Right renal cortex interstitium (tissue), 3 donors: ENCODE data around the gene CCM2L. TPM values are rescaled to one million over a fixed set of nuclear protein-coding genes. Genes with fewer than 3 reads are reported as not detected.

ENCODE experiments used
- polyA plus RNA-seq, 3 donors: library from polyadenylated mRNA; unstranded; fragments of 120-200 nt; gene quantifications; one replicate each; pipeline ENCODE4 v1.2.1, GENCODE V29; 2013; ENCODE audit not compliant: insufficient read length in 3 of 3

CCM2L gene
- polyA plus RNA-seq, 3 donors, result 6.3 to 6.4 (median 6.3) TPM

Other genes with a start within 250 kb of the CCM2L start
- gene MYLK2, start 191.1 kb upstream of the CCM2L start, polyA plus RNA-seq, result under 1 TPM; 0.57 to 0.79 (median 0.62) TPM
- 1 to 10 TPM; 3.5 to 6.5 (median 5.3) TPM for gene FOXS1, start 164.8 kb upstream of the CCM2L start, polyA plus RNA-seq
- gene DUSP15, start 139.9 kb upstream of the CCM2L start, polyA plus RNA-seq, result 10 to 100 TPM; 15.3 to 18.8 (median 16.4) TPM
- gene TTLL9, start 139.8 kb upstream of the CCM2L start, polyA plus RNA-seq, result 1 to 10 TPM; 2.7 to 3.3 (median 2.9) TPM
- gene PDRG1, start 58.4 kb upstream of the CCM2L start, polyA plus RNA-seq, result 10 to 100 TPM; 19.8 to 22.1 (median 20.4) TPM
- gene XKR7, start 42.3 kb upstream of the CCM2L start, polyA plus RNA-seq, result under 1 TPM; 0.24 to 0.33 (median 0.26) TPM
- gene HCK, start 41.8 kb downstream of the CCM2L start, polyA plus RNA-seq, result 1 to 10 TPM; 2.2 to 3.3 (median 2.6) TPM
- 10 to 100 TPM; 65.3 to 68.8 (median 68.7) TPM for gene TM9SF4, start 99.3 kb downstream of the CCM2L start, polyA plus RNA-seq
- 10 to 100 TPM; 19.2 to 21.5 (median 19.4) TPM for gene PLAGL2, start 197.3 kb downstream of the CCM2L start, polyA plus RNA-seq
- gene POFUT1, start 197.4 kb downstream of the CCM2L start, polyA plus RNA-seq, result 10 to 100 TPM; 42.7 to 44.7 (median 43.0) TPM